Coronary artery (tissue), 2 donors: ENCODE measurements around the gene FARP1.

Experiments used
- DNase-seq: peaks from one replicate; pipeline ENCODE4 v3.0.0-alpha.2; 2017; ENCODE audit warnings: low spot score
- H3K27ac ChIP-seq, 2 donors: fragments of 200-600 bp; sonication (generic); one replicate each; pipeline ENCODE4 v1.5.1; 2016 to 2019
- H3K4me3 ChIP-seq: fragments of 200-600 bp; sonication (generic); 2 replicates; pipeline ENCODE4 v1.5.1; 2016; ENCODE audit warnings: mild to moderate bottlenecking, moderate library complexity
- TF ChIP-seq, protein P1 (sequence below): fragments of 200-600 bp; sonication (generic); IDR thresholded peaks from one replicate; pipeline ENCODE4 v1.5.1; 2019; ENCODE audit warnings: antibody characterized with exemption

The FARP1 gene

GRCh38 chr13:98111168-98112098 lies 31.5 kb upstream of the FARP1 start:
- TF ChIP-seq, protein P1, sequence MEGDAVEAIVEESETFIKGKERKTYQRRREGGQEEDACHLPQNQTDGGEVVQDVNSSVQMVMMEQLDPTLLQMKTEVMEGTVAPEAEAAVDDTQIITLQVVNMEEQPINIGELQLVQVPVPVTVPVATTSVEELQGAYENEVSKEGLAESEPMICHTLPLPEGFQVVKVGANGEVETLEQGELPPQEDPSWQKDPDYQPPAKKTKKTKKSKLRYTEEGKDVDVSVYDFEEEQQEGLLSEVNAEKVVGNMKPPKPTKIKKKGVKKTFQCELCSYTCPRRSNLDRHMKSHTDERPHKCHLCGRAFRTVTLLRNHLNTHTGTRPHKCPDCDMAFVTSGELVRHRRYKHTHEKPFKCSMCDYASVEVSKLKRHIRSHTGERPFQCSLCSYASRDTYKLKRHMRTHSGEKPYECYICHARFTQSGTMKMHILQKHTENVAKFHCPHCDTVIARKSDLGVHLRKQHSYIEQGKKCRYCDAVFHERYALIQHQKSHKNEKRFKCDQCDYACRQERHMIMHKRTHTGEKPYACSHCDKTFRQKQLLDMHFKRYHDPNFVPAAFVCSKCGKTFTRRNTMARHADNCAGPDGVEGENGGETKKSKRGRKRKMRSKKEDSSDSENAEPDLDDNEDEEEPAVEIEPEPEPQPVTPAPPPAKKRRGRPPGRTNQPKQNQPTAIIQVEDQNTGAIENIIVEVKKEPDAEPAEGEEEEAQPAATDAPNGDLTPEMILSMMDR = no peak
- Histone ChIP-seq H3K4me3 (no peak overlapping the region), H3K27ac (no peak overlapping the region)
- DNase-seq = no peak

- Histone ChIP-seq H3K4me3 (no peak overlapping the region), H3K27ac (no peak overlapping the region)
- DNase-seq = no peak
- TF ChIP-seq, protein P1 = no peak
These were observed 30.4 kb upstream of the FARP1 start for GRCh38 chr13:98112456-98112855.

GRCh38 chr13:98118865-98119264 lies 24.0 kb upstream of the FARP1 start:
- no peak overlapping the region for H3K27ac ChIP-seq
- TF ChIP-seq, protein P1 = no peak
- no peak overlapping the region for H3K4me3 ChIP-seq
- no peak for DNase-seq

DNA sequence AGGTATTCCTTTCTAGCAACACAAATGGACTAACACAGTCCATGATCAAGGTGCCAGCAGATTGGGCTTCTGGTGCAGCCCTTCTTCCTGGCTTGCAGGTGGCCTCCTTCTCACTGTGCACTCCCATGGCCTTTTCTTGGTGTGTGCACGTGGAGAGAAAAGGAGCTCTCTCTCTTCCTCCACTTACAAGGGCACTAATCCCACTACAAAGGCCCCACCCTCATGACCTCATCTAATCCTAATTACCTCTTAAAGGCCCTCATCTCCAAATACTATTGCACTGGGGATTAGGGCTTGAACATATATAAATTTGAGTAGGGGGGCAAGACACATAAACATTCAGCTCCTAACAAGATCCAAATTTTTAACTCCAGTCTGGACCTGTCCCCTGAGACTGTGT lies 19.7 kb upstream of the FARP1 start:
- no peak overlapping the region for H3K4me3 ChIP-seq
- DNase-seq = no peak
- TF ChIP-seq, protein P1 = no peak
- no peak overlapping the region for H3K27ac ChIP-seq

DNA sequence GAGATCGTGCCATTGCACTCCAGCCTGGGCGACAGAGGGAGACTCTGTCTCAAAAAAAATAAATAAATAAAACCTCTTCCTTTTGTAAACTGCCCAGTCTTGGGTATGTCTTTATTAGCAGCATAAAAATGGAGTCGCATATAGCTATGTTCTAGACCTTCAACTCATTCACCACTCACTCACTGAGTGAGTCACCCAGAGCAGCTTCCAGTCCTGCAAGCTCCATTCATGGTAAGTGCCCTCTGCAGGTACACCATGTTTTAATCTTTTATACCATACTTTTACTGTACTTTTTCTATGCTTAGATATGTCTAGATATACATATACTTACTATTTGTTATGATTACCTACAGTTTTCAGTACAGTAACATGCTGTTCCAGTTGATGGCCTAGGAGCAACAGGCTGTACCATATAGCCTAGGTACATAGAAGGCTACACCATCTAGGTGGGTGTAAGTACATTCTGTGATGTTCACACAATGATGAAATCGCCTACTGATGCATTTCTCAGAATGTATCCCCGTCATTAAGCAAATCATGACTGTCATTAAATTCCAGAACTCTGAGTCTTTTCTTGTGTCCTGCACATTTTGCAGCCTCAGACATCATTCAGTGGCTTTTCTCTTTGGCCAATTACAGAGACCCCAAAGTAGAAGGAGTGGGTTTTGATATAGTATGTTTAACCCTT lies 13.7 kb upstream of the FARP1 start:
- TF ChIP-seq, protein P1 = no peak
- Histone ChIP-seq H3K27ac (no peak overlapping the region), H3K4me3 (no peak overlapping the region)
- DNase-seq = no peak

DNA sequence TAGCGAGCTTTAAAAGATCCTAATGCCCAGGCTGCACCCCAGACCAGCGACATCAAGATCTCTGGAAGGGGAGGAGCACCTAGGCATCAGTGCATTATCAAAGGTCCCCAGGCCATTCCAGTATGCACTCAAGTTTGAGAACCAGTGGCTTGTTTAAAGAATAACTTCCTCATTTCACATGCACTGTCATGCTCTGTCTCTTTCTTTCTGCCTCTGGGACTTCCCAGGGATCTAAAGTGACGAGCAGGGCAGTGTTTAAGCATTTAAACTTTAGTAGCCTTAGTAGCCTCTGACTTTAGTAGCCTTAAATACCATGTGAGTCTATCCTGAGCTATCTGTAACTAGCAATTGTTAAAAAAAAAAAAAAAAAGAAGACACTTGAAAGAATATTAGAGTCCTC lies 8.9 kb upstream of the FARP1 start:
- no peak for DNase-seq
- H3K27ac ChIP-seq = no peak overlapping the region
- no peak overlapping the region for H3K4me3 ChIP-seq
- TF ChIP-seq, protein P1 = no peak
